ENCODE data around the gene KREMEN2. TPM values are rescaled to one million over a fixed set of nuclear protein-coding genes. Genes with fewer than 3 reads are reported as not detected.

Gene KREMEN2
- polyA plus RNA-seq, 3 donors = 0.09 TPM; not detected in 2

DNA sequence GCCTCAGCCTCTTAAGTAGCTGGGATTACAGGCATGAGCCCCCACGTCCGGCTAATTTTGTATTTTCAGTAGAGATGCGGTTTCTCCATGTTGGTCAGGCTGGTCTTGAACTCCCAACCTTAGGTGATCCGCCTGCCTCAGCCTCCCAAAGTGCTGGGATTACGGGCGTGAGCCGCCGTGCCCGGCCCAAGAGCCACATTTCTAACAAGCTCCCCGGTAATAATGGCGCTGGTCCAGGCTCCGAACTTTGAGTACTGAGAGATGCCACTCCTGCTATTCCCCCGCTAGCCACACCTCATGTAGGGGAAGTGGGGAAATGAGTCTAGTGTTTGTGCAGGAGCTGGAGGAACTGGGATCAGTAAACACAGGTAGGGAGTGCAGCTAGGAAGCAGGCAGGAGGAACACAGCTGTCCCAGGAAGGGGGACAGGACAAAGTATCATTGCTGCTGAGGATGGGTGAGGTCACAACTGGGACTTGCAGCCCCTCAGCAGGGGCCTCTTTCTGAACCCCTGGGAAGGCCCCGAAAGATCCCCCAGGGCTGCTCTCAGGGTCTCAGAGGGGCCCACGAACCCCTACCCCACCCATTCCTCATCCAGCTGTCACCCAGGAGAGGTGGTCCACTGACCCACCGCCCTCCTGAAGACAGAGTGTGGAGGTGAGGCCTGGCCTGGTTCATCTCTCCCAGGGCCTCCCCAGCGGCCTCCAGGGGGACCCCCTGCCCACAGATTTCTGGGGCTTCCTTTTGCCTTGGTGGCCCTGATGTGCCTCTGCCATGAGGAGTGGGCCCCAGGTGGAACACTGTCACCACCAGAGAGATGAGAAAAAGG is 3.7 kb upstream of the KREMEN2 start:
- no peaks in the 10 kb centered on the region for H3K36me3 Mint-ChIP-seq
- no peaks in the 10 kb centered on the region for H3K36me3 ChIP-seq (replicated peaks in 1 of 2; ENCODE audit: control insufficient read depth in 1 of 2, insufficient read depth in 2 of 2, low read length in 2 of 2)
- no peak overlapping the region for H3K27ac Mint-ChIP-seq
- DNase-seq = peak in 1 of 3 donors; percentile 3
- TF ChIP-seq, protein P1, sequence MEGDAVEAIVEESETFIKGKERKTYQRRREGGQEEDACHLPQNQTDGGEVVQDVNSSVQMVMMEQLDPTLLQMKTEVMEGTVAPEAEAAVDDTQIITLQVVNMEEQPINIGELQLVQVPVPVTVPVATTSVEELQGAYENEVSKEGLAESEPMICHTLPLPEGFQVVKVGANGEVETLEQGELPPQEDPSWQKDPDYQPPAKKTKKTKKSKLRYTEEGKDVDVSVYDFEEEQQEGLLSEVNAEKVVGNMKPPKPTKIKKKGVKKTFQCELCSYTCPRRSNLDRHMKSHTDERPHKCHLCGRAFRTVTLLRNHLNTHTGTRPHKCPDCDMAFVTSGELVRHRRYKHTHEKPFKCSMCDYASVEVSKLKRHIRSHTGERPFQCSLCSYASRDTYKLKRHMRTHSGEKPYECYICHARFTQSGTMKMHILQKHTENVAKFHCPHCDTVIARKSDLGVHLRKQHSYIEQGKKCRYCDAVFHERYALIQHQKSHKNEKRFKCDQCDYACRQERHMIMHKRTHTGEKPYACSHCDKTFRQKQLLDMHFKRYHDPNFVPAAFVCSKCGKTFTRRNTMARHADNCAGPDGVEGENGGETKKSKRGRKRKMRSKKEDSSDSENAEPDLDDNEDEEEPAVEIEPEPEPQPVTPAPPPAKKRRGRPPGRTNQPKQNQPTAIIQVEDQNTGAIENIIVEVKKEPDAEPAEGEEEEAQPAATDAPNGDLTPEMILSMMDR (IDR thresholded peaks at IDR 0.05) = no peak
- H2AFZ ChIP-seq (ENCODE audit: insufficient read depth, low read depth, low read length, poor library complexity, severe bottlenecking) = no peak overlapping the region
- no peaks in the 10 kb centered on the region for H3K79me2 ChIP-seq (ENCODE audit: insufficient read depth, low read length)
- peaks cover 0 to 8% (median 2%) of the 10 kb centered on the region in 7 donors for H3K9me3 Mint-ChIP-seq
- 94% methylated on average over 12 of the region's 17 CpGs for WGBS (ENCODE audit: insufficient coverage)
- H3K4me1 Mint-ChIP-seq = peaks cover 32% of the 10 kb centered on the region
- no peaks in the 10 kb centered on the region for H3K9me3 ChIP-seq (replicated peaks in 1 of 2; ENCODE audit: control insufficient read depth in 1 of 2, insufficient read depth in 1 of 2, low read length in 2 of 2)
- peaks cover 33 to 39% of the 10 kb centered on the region in 2 donors for H3K4me1 ChIP-seq (ENCODE audit: control insufficient read depth in 1 of 2, insufficient read depth in 2 of 2, low read length in 2 of 2)
- H3K9ac ChIP-seq (ENCODE audit: insufficient read depth, low read length, poor library complexity, severe bottlenecking) = no peak overlapping the region
- intact Hi-C loops (cut with micrococcal nuclease) = no loop called here
- H4K20me1 ChIP-seq (ENCODE audit: insufficient read depth, low read length) = peaks cover 13% of the 10 kb centered on the region
- H3K4me3 ChIP-seq (replicated peaks in 1 of 3; ENCODE audit: low read depth in 2 of 3, low read length in 3 of 3) = no peak overlapping the region
- H3K4me2 ChIP-seq (replicated peaks; ENCODE audit: extremely low read depth, low read length, poor library complexity, severe bottlenecking) = no peak overlapping the region
- peak overlapping the region in 1 of 2 donors; percentile 39 for H3K4me3 Mint-ChIP-seq
- H3K27me3 Mint-ChIP-seq (ENCODE audit: low read depth in 3 of 3) = peaks cover 33 to 64% (median 52%) of the 10 kb centered on the region in 3 donors
- H3K27me3 ChIP-seq (ENCODE audit: control insufficient read depth in 2 of 2, insufficient read depth in 2 of 2, low read length in 2 of 2) = peaks cover 11 to 42% of the 10 kb centered on the region in 2 donors
- H3K27ac ChIP-seq (ENCODE audit: low read depth in 1 of 2, low read length in 2 of 2) = no peak overlapping the region

GRCh38 chr16:2962334-2963073 is 1.6 kb upstream of the KREMEN2 start:
- intact Hi-C loops (cut with micrococcal nuclease) = no loop called here
- no peak overlapping the region for H3K4me3 ChIP-seq (replicated peaks in 1 of 3; ENCODE audit: low read depth in 2 of 3, low read length in 3 of 3)
- 30% methylated on average over 21 of the region's 28 CpGs for WGBS (ENCODE audit: insufficient coverage)
- no peaks in the 10 kb centered on the region for H3K36me3 Mint-ChIP-seq
- TF ChIP-seq, protein P1 (IDR thresholded peaks at IDR 0.05) = no peak
- H3K27ac Mint-ChIP-seq = no peak overlapping the region
- no peak overlapping the region for H2AFZ ChIP-seq (ENCODE audit: insufficient read depth, low read depth, low read length, poor library complexity, severe bottlenecking)
- peaks cover 0 to 17% (median 2%) of the 10 kb centered on the region in 7 donors for H3K9me3 Mint-ChIP-seq
- H4K20me1 ChIP-seq (ENCODE audit: insufficient read depth, low read length) = peaks cover 13% of the 10 kb centered on the region
- H3K27me3 Mint-ChIP-seq (ENCODE audit: low read depth in 3 of 3) = peaks cover 45 to 80% (median 64%) of the 10 kb centered on the region in 3 donors
- no peaks in the 10 kb centered on the region for H3K79me2 ChIP-seq (ENCODE audit: insufficient read depth, low read length)
- peaks cover 21 to 61% of the 10 kb centered on the region in 2 donors for H3K27me3 ChIP-seq (ENCODE audit: control insufficient read depth in 2 of 2, insufficient read depth in 2 of 2, low read length in 2 of 2)
- peak in 1 of 3 donors; percentile 4 for DNase-seq
- H3K9ac ChIP-seq (ENCODE audit: insufficient read depth, low read length, poor library complexity, severe bottlenecking) = no peak overlapping the region
- H3K9me3 ChIP-seq (replicated peaks in 1 of 2; ENCODE audit: control insufficient read depth in 1 of 2, insufficient read depth in 1 of 2, low read length in 2 of 2) = peaks cover 0 to 3% of the 10 kb centered on the region in 2 donors
- no peaks in the 10 kb centered on the region for H3K36me3 ChIP-seq (replicated peaks in 1 of 2; ENCODE audit: control insufficient read depth in 1 of 2, insufficient read depth in 2 of 2, low read length in 2 of 2)
- H3K4me1 ChIP-seq (ENCODE audit: control insufficient read depth in 1 of 2, insufficient read depth in 2 of 2, low read length in 2 of 2) = peaks cover 34 to 44% of the 10 kb centered on the region in 2 donors
- H3K27ac ChIP-seq (ENCODE audit: low read depth in 1 of 2, low read length in 2 of 2) = no peak overlapping the region
- H3K4me3 Mint-ChIP-seq = peak overlapping the region in 1 of 2 donors; percentile 73
- no peak overlapping the region for H3K4me2 ChIP-seq (replicated peaks; ENCODE audit: extremely low read depth, low read length, poor library complexity, severe bottlenecking)
- peaks cover 24% of the 10 kb centered on the region for H3K4me1 Mint-ChIP-seq
